ENCODE measurements around the gene EIF3L.

Gene EIF3L

DNA sequence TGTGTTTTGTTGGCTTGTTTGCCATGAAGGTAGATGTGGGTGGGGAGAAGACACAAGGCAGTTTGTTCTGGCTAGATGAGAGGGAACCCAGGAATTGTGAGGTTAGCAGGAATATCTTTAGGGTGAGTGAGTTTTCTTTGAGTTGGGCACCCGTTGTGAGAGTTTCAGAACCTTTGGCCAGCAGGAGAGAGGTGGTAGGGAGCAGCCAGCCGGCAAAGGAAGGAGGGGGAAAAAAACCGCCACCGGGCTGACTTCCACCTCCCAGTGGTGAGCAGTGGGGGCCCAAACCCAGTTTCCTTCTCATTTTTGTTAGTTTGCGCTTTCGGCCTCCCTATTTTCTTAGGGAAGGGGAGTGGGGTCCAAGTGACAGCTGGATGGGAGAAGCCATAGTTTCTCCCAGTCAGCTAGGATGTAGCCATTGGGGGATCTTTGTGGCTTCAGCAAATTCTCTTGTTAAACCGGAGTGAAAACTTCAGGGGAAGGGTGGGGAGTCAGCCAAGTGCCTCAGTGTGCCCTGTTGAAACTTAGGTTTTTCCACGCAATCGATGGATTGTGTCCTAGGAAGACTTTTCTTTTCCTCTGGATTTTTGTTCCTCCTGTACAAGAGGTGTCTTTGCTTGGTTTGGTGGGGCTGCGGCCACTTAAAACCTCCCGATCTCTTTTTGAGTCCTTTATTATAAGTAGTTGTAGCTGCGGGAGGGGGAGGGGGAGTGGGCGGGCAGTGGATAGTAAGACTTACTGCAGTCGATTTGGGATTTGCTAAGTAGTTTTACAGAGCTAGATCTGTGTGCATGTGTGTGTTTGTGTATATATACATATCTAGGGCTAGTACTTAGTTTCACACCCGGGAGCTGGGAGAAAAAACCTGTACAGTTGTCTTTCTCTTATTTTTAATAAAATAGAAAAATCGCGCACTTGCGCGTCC, 42.5 kb upstream of the EIF3L start:
- H3K4me1 ChIP-seq (ENCODE audit: insufficient read depth, low read length) = peaks cover 9% of the 10 kb centered on the region; the same call in 1 of the 2 replicates
- H3K36me3 ChIP-seq (ENCODE audit: insufficient read depth, low read length) = no peaks in the 10 kb centered on the region
- peak overlapping the region; percentile 44; the same call in 1 of the 2 replicates for H3K9ac ChIP-seq (ENCODE audit: low read depth, low read length)
- 11% methylated on average over 14 of the region's 19 CpGs for WGBS
- no peaks in the 10 kb centered on the region for H3K9me3 ChIP-seq (ENCODE audit: insufficient read depth, low read depth, low read length)
- no peak overlapping the region for H3K27ac ChIP-seq (ENCODE audit: low read depth, low read length)
- peak overlapping the region; percentile 83 for H3K4me3 ChIP-seq (ENCODE audit: low read length)
- H3K27me3 ChIP-seq (ENCODE audit: insufficient read depth, low read length) = peaks cover 44% of the 10 kb centered on the region

GRCh38 chr22:37807410-37808293, 41.6 kb upstream of the EIF3L start, which contains the start of gene GCAT:
GCAT (plus strand) TSS chr22:37807934; CDS start chr22:37807968, 34 bp downstream.
- Histone ChIP-seq H3K27me3 (ENCODE audit: insufficient read depth, low read length) (peaks cover 44% of the 10 kb centered on the region), H3K36me3 (ENCODE audit: insufficient read depth, low read length) (no peaks in the 10 kb centered on the region), H3K9me3 (ENCODE audit: insufficient read depth, low read depth, low read length) (no peaks in the 10 kb centered on the region), H3K9ac (ENCODE audit: low read depth, low read length) (peak within 1 kb of the TSS; percentile 60), H3K4me3 (ENCODE audit: low read length) (peak within 1 kb of the TSS; percentile 83), H3K27ac (ENCODE audit: low read depth, low read length) (no peak within 1 kb of the TSS; the same call in 1 of the 2 replicates), H3K4me1 (ENCODE audit: insufficient read depth, low read length) (peaks cover 9% of the 10 kb centered on the region; the same call in 1 of the 2 replicates)
- under 1% methylated on average over 73 of the region's 73 CpGs for WGBS

GRCh38 chr22:37808294-37808657, 40.9 kb upstream of the EIF3L start:
- peaks cover 39% of the 10 kb centered on the region for H3K27me3 ChIP-seq (ENCODE audit: insufficient read depth, low read length)
- 5% methylated on average over 8 of the region's 8 CpGs for WGBS
- no peaks in the 10 kb centered on the region for H3K9me3 ChIP-seq (ENCODE audit: insufficient read depth, low read depth, low read length)
- peaks cover 5% of the 10 kb centered on the region; the same call in 1 of the 2 replicates for H3K4me1 ChIP-seq (ENCODE audit: insufficient read depth, low read length)
- H3K36me3 ChIP-seq (ENCODE audit: insufficient read depth, low read length) = peaks cover 1% of the 10 kb centered on the region; the same call in 1 of the 2 replicates
- H3K9ac ChIP-seq (ENCODE audit: low read depth, low read length) = peak overlapping the region; percentile 60
- H3K4me3 ChIP-seq (ENCODE audit: low read length) = peak overlapping the region; percentile 83
- H3K27ac ChIP-seq (ENCODE audit: low read depth, low read length) = no peak overlapping the region

DNA sequence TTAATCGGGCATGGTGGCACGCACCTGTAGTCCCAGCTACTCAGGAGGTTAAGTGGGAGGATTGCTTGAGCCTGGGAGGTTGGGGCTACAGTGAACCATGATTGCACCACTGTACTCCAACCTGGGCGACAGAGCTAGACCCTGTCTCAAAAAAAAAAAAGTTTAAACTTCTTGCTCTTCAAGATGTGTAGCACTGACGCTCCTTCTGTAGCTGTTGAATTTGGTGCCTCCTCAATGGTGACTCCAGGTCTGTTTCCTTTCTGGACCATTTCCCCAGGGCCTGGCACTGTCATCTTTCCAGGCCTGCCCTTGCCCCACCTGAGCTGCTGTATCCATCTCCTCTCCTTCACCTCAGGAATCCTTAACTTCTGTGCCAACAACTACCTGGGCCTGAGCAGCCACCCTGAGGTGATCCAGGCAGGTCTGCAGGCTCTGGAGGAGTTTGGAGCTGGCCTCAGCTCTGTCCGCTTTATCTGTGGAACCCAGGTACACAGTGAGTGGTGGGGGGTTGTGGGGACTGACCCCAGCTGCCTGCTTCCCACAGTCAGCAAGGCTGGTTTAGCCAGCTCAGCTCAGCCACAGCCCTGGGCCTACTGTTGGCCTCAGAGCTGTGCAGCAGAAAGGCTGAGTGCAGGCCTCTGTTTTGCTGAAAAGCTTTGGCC, 39.4 kb upstream of the EIF3L start:
- Histone ChIP-seq H3K36me3 (ENCODE audit: insufficient read depth, low read length) (peaks cover 13% of the 10 kb centered on the region), H3K9ac (ENCODE audit: low read depth, low read length) (no peak overlapping the region), H3K9me3 (ENCODE audit: insufficient read depth, low read depth, low read length) (no peaks in the 10 kb centered on the region), H3K27ac (ENCODE audit: low read depth, low read length) (no peak overlapping the region), H3K4me1 (ENCODE audit: insufficient read depth, low read length) (no peaks in the 10 kb centered on the region), H3K27me3 (ENCODE audit: insufficient read depth, low read length) (peaks cover 24% of the 10 kb centered on the region), H3K4me3 (ENCODE audit: low read length) (no peak overlapping the region)
- 99% methylated on average over 5 of the region's 5 CpGs for WGBS

GRCh38 chr22:37811867-37812266, 37.4 kb upstream of the EIF3L start:
- H3K9me3 ChIP-seq (ENCODE audit: insufficient read depth, low read depth, low read length) = no peaks in the 10 kb centered on the region
- 94% methylated on average over 2 of the region's 2 CpGs for WGBS
- H3K4me3 ChIP-seq (ENCODE audit: low read length) = no peak overlapping the region
- peaks cover 14% of the 10 kb centered on the region for H3K27me3 ChIP-seq (ENCODE audit: insufficient read depth, low read length)
- H3K4me1 ChIP-seq (ENCODE audit: insufficient read depth, low read length) = no peaks in the 10 kb centered on the region
- H3K36me3 ChIP-seq (ENCODE audit: insufficient read depth, low read length) = peaks cover 23% of the 10 kb centered on the region
- H3K9ac ChIP-seq (ENCODE audit: low read depth, low read length) = no peak overlapping the region
- H3K27ac ChIP-seq (ENCODE audit: low read depth, low read length) = no peak overlapping the region

DNA sequence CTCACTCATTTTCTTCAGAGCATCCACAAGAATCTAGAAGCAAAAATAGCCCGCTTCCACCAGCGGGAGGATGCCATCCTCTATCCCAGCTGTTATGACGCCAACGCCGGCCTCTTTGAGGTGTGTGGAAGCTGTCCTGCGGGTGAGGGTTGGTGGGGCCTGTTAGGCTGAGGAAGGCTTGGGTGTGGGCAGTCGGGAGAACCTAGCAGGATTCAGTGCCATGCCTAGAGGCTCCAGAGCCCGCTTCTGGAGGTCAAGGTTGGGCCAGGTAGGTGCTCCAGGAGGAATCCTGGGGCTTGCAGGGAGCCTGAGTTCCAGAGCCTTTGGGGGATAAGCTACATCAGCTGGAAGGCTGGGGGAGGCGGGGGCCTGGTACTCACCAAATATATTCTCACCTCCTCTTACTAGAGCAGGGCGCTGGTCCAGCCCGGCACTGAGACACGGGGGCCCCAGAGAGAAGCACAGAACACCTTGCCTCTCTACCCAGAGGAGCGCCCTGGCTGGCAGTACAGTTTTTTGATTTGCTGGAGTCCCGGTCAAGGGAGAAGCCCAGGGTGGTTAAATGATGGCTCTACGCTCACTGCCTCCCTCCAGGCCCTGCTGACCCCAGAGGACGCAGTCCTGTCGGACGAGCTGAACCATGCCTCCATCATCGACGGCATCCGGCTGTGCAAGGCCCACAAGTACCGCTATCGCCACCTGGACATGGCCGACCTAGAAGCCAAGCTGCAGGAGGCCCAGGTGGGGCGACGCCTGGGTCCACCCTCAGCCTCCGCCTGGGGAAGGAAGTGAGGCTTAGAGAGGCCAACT, 36.1 kb upstream of the EIF3L start:
- H3K4me3 ChIP-seq (ENCODE audit: low read length) = no peak overlapping the region
- H3K4me1 ChIP-seq (ENCODE audit: insufficient read depth, low read length) = no peaks in the 10 kb centered on the region
- H3K9me3 ChIP-seq (ENCODE audit: insufficient read depth, low read depth, low read length) = no peaks in the 10 kb centered on the region
- peaks cover 23% of the 10 kb centered on the region for H3K36me3 ChIP-seq (ENCODE audit: insufficient read depth, low read length)
- H3K27me3 ChIP-seq (ENCODE audit: insufficient read depth, low read length) = peaks cover 12% of the 10 kb centered on the region
- H3K27ac ChIP-seq (ENCODE audit: low read depth, low read length) = no peak overlapping the region
- whole genome bisulfite sequencing = 94% methylated on average over 27 of the region's 27 CpGs
- H3K9ac ChIP-seq (ENCODE audit: low read depth, low read length) = no peak overlapping the region

DNA sequence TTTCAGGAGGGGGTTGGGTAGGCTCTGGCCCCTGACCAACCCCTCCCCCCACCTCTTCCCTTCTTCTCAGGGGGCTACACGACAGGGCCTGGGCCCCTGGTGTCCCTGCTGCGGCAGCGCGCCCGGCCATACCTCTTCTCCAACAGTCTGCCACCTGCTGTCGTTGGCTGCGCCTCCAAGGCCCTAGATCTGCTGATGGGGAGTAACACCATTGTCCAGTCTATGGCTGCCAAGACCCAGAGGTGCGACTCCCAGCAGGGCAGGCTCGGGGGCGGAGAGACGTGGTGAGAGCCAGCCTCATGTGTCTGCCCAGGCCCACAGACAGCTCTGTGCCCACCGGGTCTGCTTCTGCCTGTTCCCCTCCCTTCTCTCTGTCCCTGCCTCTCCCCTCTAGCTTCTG, 33.6 kb upstream of the EIF3L start:
- 92% methylated on average over 12 of the region's 12 CpGs for WGBS
- Histone ChIP-seq H3K27me3 (ENCODE audit: insufficient read depth, low read length) (peaks cover 24% of the 10 kb centered on the region), H3K9ac (ENCODE audit: low read depth, low read length) (no peak overlapping the region)

DNA sequence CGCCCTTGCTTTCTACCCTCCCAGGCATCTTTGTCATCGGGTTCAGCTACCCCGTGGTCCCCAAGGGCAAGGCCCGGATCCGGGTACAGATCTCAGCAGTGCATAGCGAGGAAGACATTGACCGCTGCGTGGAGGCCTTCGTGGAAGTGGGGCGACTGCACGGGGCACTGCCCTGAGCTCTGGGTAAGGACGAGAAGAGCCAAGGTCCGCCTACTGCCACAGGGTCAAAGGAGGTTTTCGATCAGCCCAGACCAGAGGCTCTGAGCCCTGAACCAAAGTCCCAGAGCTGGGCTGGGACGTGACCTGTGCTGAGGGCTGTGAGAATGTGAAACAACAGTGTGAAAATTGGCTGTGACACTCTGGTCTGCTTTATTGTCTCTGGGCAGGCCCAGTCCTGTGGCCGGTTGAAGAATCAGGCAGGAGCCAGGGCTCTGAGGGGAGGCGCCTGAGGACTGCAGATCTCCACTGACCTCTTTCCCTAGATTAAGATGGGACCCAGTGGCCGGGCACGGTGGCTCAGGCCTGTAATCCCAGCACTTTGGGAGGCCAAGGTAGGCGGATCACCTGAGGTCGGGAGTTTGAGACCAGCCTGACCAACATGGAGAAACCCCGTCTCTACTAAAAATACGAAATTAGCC, 32.6 kb upstream of the EIF3L start:
- Histone ChIP-seq H3K27me3 (ENCODE audit: insufficient read depth, low read length) (peaks cover 24% of the 10 kb centered on the region), H3K9ac (ENCODE audit: low read depth, low read length) (no peak overlapping the region), H3K4me1 (ENCODE audit: insufficient read depth, low read length) (peaks cover 4% of the 10 kb centered on the region; the same call in 1 of the 2 replicates), H3K4me3 (ENCODE audit: low read length) (no peak overlapping the region), H3K36me3 (ENCODE audit: insufficient read depth, low read length) (peaks cover 23% of the 10 kb centered on the region), H3K9me3 (ENCODE audit: insufficient read depth, low read depth, low read length) (no peaks in the 10 kb centered on the region), H3K27ac (ENCODE audit: low read depth, low read length) (no peak overlapping the region)
- WGBS = 94% methylated on average over 23 of the region's 23 CpGs

More for the DNA sequence above, 33.6 kb upstream of the EIF3L start:
- H3K9me3 ChIP-seq (ENCODE audit: insufficient read depth, low read depth, low read length) = no peaks in the 10 kb centered on the region
- peaks cover 4% of the 10 kb centered on the region; the same call in 1 of the 2 replicates for H3K4me1 ChIP-seq (ENCODE audit: insufficient read depth, low read length)
- H3K4me3 ChIP-seq (ENCODE audit: low read length) = no peak overlapping the region
- peaks cover 23% of the 10 kb centered on the region for H3K36me3 ChIP-seq (ENCODE audit: insufficient read depth, low read length)
- H3K27ac ChIP-seq (ENCODE audit: low read depth, low read length) = no peak overlapping the region

- H3K4me3 ChIP-seq (ENCODE audit: low read length) = peak overlapping the region; percentile 55
- peaks cover 25% of the 10 kb centered on the region for H3K27me3 ChIP-seq (ENCODE audit: insufficient read depth, low read length)
- H3K9ac ChIP-seq (ENCODE audit: low read depth, low read length) = peak overlapping the region; percentile 61; the same call in 1 of the 2 replicates
- WGBS = 2% methylated on average over 29 of the region's 29 CpGs
- peaks cover 12% of the 10 kb centered on the region for H3K4me1 ChIP-seq (ENCODE audit: insufficient read depth, low read length)
- no peaks in the 10 kb centered on the region for H3K9me3 ChIP-seq (ENCODE audit: insufficient read depth, low read depth, low read length)
- peak overlapping the region; percentile 80; the same call in 1 of the 2 replicates for H3K27ac ChIP-seq (ENCODE audit: low read depth, low read length)
- peaks cover 23% of the 10 kb centered on the region for H3K36me3 ChIP-seq (ENCODE audit: insufficient read depth, low read length)
Observed at GRCh38 chr22:37817705-37818408, 31.4 kb upstream of the EIF3L start.
